Mesenchymal stem cell (in vitro differentiated cells and primary cell): ENCODE measurements around the gene MTCH1.
"Not testable (repeated sequence)": the region's sequence is repeated elsewhere in the genome, so short reads cannot be mapped to it uniquely, and the experiment has no call there.

Experiments
- DNase-seq: peaks from one replicate; pipeline ENCODE4 v3.0.0-alpha.2; 2013
- H2AFZ ChIP-seq: one replicate; pipeline ENCODE4 v1.6.1; 2013; ENCODE audit warnings: low read depth, mild to moderate bottlenecking, control low read depth, inconsistent platforms, low read length, moderate library complexity
- H2AK5ac ChIP-seq: 2 replicates; pipeline ENCODE4 v1.6.1; 2013; ENCODE audit warnings: low read length, moderate library complexity, mild to moderate bottlenecking, inconsistent platforms; ENCODE audit not compliant: severe bottlenecking
- H2BK120ac ChIP-seq: one replicate; pipeline ENCODE4 v1.6.1; 2013; ENCODE audit warnings: low read depth, mild to moderate bottlenecking, inconsistent platforms, low read length, moderate library complexity
- H2BK12ac ChIP-seq, 2 experiments: one replicate each; pipeline ENCODE4 v1.6.1; 2013; ENCODE audit warnings: inconsistent platforms in 2 of 2, low read length in 2 of 2, mild to moderate bottlenecking in 2 of 2, moderate library complexity in 2 of 2, control low read depth in 1 of 2
- H2BK15ac ChIP-seq: one replicate; pipeline ENCODE4 v1.6.1; 2013; ENCODE audit warnings: mild to moderate bottlenecking, low read depth, inconsistent platforms; ENCODE audit not compliant: poor library complexity, severe bottlenecking
- H2BK5ac ChIP-seq: 2 replicates; pipeline ENCODE4 v1.6.1; 2013; ENCODE audit warnings: low read depth, mild to moderate bottlenecking, low read length, control low read depth, inconsistent platforms; ENCODE audit not compliant: poor library complexity, severe bottlenecking
- H3K14ac ChIP-seq, 2 experiments: one replicate each; pipeline ENCODE4 v1.6.1; 2013; ENCODE audit warnings: inconsistent platforms in 2 of 2, low read length in 2 of 2, control low read depth in 1 of 2, mild to moderate bottlenecking in 1 of 2, moderate library complexity in 1 of 2
- H3K18ac ChIP-seq, 2 experiments: one replicate each; pipeline ENCODE4 v1.6.1; 2013; ENCODE audit warnings: inconsistent platforms in 2 of 2, low read length in 2 of 2, control low read depth in 1 of 2, low read depth in 1 of 2, mild to moderate bottlenecking in 1 of 2
- H3K23ac ChIP-seq, 2 experiments: one replicate each; pipeline ENCODE4 v1.6.1; 2013; ENCODE audit warnings: inconsistent platforms in 2 of 2, low read length in 2 of 2, mild to moderate bottlenecking in 2 of 2, moderate library complexity in 2 of 2, control low read depth in 1 of 2
- H3K27ac ChIP-seq: 2 replicates; pipeline ENCODE4 v1.5.1; 2013; ENCODE audit warnings: mild to moderate bottlenecking, moderate library complexity, low read length, control low read depth, inconsistent platforms; ENCODE audit not compliant: poor library complexity, severe bottlenecking
- H3K27me3 ChIP-seq, 2 experiments: 2 replicates each; pipeline versions ENCODE4 v1.6.1 to v1.7.0; 2013; ENCODE audit warnings: low read length in 2 of 2, mild to moderate bottlenecking in 2 of 2, moderate library complexity in 2 of 2, control low read depth in 1 of 2, inconsistent platforms in 1 of 2; ENCODE audit not compliant: control insufficient read depth in 1 of 2, insufficient read depth in 1 of 2
- H3K36me3 ChIP-seq, 2 experiments: 2 replicates each; pipeline versions ENCODE4 v1.6.1 to v1.7.0; 2013; ENCODE audit warnings: low read length in 2 of 2, control low read depth in 1 of 2, inconsistent platforms in 1 of 2, low read depth in 1 of 2, mild to moderate bottlenecking in 1 of 2; ENCODE audit not compliant: insufficient read depth in 2 of 2, control insufficient read depth in 1 of 2
- H3K4ac ChIP-seq, 2 experiments: one replicate each; pipeline ENCODE4 v1.6.1; 2013; ENCODE audit warnings: inconsistent platforms in 2 of 2, low read length in 2 of 2, mild to moderate bottlenecking in 2 of 2, moderate library complexity in 2 of 2, control low read depth in 1 of 2, low read depth in 1 of 2
- H3K4me1 ChIP-seq: 2 replicates; pipeline ENCODE4 v1.6.1; 2013; ENCODE audit warnings: low read depth, low read length, control low read depth; ENCODE audit not compliant: control insufficient read depth, insufficient read depth
- H3K4me2 ChIP-seq: 2 replicates; pipeline ENCODE4 v1.6.1; 2013; ENCODE audit warnings: low read length, mild to moderate bottlenecking, inconsistent platforms; ENCODE audit not compliant: poor library complexity, severe bottlenecking
- H3K4me3 ChIP-seq, 2 experiments: 2 replicates each; pipeline versions ENCODE4 v1.5.1 to v1.7.0; 2013; ENCODE audit warnings: low read length in 2 of 2, mild to moderate bottlenecking in 2 of 2, control low read depth in 1 of 2, low read depth in 1 of 2; ENCODE audit not compliant: insufficient read depth in 1 of 2
- H3K79me1 ChIP-seq: replicated peaks from 2 replicates; pipeline ENCODE4 v1.6.1; 2013; ENCODE audit warnings: mild to moderate bottlenecking, control low read depth, low read length, inconsistent platforms; ENCODE audit not compliant: poor library complexity, severe bottlenecking
- H3K9ac ChIP-seq: 2 replicates; pipeline ENCODE4 v1.7.0; 2013; ENCODE audit warnings: mild to moderate bottlenecking, low read length, moderate library complexity
- H3K9me3 ChIP-seq: 2 replicates; pipeline ENCODE4 v1.7.0; 2013; ENCODE audit warnings: mild to moderate bottlenecking, low read length; ENCODE audit not compliant: control insufficient read depth
- H4K8ac ChIP-seq: one replicate; pipeline ENCODE4 v1.6.1; 2013; ENCODE audit warnings: inconsistent platforms, mild to moderate bottlenecking, low read length, moderate library complexity
- H4K91ac ChIP-seq: one replicate; pipeline ENCODE4 v1.6.1; 2013; ENCODE audit warnings: mild to moderate bottlenecking, low read length, inconsistent platforms
- WGBS: methylation state at CpG from one replicate; pipeline ENCODE4 v1.1.7; 2013; ENCODE audit warnings: mixed read lengths; 5-methylcytosine and 5-hydroxymethylcytosine counted together

Gene MTCH1

DNA sequence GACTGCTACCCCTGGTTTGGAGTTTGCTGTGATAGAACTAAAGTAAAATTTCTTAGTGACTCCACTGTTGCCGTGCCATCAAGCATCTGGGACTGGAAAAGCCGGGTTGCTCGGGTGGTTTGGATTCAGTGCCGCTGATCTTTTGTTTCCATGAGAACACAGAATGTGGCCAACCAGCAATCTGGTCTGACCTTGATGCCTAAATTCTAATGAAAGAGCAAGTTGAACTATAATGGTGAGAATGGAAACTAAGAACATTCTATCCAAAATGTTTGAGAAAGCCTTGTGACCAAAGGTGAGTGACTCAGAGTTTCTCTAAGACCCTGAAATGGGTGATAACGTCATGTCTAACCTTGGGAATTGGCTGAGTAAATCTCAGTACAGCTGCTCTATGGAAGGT, 41.3 kb downstream of the MTCH1 start:
- no peak overlapping the region for H3K4ac ChIP-seq
- 94% methylated on average over 4 of the region's 5 CpGs for WGBS
- no peak overlapping the region for H4K8ac ChIP-seq
- no peak overlapping the region for H2BK120ac ChIP-seq
- H3K14ac ChIP-seq = no peak overlapping the region
- no peak overlapping the region for H3K27ac ChIP-seq
- H4K91ac ChIP-seq = no peak overlapping the region
- no peak overlapping the region for H3K18ac ChIP-seq
- H2AFZ ChIP-seq = no peak overlapping the region
- H3K27me3 ChIP-seq = peaks cover 7 to 9% of the 10 kb centered on the region in 2 experiments
- DNase-seq = no peak
- H2AK5ac ChIP-seq = no peak overlapping the region
- no peak overlapping the region for H3K9ac ChIP-seq
- no peaks in the 10 kb centered on the region for H3K9me3 ChIP-seq
- no peak overlapping the region for H3K4me2 ChIP-seq
- no peaks in the 10 kb centered on the region for H3K36me3 ChIP-seq
- no peak overlapping the region for H2BK12ac ChIP-seq
- peaks cover 5% of the 10 kb centered on the region for H3K4me1 ChIP-seq
- H3K23ac ChIP-seq = no peak overlapping the region
- H3K79me1 ChIP-seq = no peaks in the 10 kb centered on the region
- H3K4me3 ChIP-seq = no peak overlapping the region
- H2BK5ac ChIP-seq = no peak overlapping the region
- H2BK15ac ChIP-seq = no peak overlapping the region

DNA sequence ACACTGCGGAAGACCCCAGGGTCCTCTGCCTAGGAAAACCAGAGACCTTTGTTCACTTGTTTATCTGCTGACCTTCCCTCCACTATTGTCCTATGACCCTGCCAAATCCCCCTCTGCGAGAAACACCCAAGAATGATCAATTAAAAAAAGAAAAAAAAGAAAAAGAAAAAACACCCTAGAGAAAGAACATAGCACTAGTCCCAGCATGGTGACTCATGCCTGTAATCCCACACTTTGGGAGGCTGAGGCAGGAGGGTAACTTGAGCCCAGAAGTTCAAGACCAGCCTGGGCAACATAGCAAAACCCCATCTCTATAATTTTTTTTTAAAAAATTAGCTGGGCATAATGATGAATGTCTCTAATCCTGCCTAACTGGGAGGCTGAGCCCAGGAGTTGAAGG, 43.7 kb downstream of the MTCH1 start:
- not testable (repeated sequence) for H3K79me1 ChIP-seq, H3K23ac ChIP-seq, H2BK5ac ChIP-seq, H3K14ac ChIP-seq, H3K4me2 ChIP-seq, H2BK15ac ChIP-seq, H2AK5ac ChIP-seq, H2BK120ac ChIP-seq, DNase-seq, H3K9me3 ChIP-seq, H3K4ac ChIP-seq, H4K8ac ChIP-seq, H3K4me3 ChIP-seq, H3K36me3 ChIP-seq, H2BK12ac ChIP-seq, H3K18ac ChIP-seq, H3K27me3 ChIP-seq, H2AFZ ChIP-seq, H3K9ac ChIP-seq, H4K91ac ChIP-seq, H3K27ac ChIP-seq
- no CpG with 5 or more reads among the region's 2 CpGs for WGBS
- peaks cover 13% of the 10 kb centered on the region for H3K4me1 ChIP-seq

DNA sequence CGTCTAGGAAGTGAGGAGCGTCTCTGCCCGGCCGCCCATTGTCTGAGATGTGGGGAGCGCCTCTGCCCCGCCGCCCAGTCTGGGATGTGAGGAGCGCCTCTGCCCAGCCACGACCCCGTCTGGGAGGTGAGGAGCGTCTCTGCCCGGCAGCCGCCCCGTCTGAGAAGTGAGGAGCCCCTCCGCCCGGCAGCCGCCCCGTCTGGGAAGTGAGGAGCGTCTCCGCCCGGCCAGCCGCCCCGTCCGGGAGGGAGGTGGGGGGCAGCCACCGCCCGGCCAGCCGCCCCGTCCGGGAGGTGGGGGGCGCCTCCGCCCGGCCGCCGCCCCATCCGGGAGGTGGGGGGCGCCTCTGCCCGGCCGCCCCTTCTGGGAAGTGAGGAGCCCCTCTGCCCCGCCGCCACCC, 44.4 kb downstream of the MTCH1 start:
- H3K23ac ChIP-seq, H3K4me2 ChIP-seq, H2BK15ac ChIP-seq, H2AK5ac ChIP-seq, H3K27me3 ChIP-seq, H3K79me1 ChIP-seq, DNase-seq, H3K18ac ChIP-seq, H3K27ac ChIP-seq, H2BK120ac ChIP-seq, H3K9ac ChIP-seq, H2BK5ac ChIP-seq, H3K36me3 ChIP-seq, H3K4me3 ChIP-seq, H3K4ac ChIP-seq, H2AFZ ChIP-seq, H4K91ac ChIP-seq, H3K9me3 ChIP-seq, H3K14ac ChIP-seq, H4K8ac ChIP-seq, H2BK12ac ChIP-seq: not testable (repeated sequence)
- 92% methylated on average over 27 of the region's 40 CpGs for WGBS
- peaks cover 13% of the 10 kb centered on the region for H3K4me1 ChIP-seq

DNA sequence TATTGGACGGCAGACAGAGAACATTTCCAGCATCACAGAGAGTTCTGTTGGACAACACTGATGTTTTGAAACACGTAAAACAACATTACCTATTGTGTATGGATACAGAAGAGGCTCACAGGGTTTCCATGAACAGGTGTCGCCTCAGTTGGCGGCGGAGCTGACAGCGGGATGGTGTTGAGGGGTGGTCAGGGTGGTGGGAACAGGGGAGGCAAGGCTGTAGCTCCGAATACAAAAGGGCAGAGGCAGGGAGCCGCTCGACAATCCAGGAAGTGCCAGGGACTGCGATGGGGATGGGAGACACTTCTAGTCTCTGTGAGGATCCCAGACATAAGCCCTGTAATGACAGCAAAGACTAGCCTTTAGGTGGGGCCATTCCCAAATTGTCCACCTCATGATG, 46.0 kb downstream of the MTCH1 start:
- Histone ChIP-seq H3K4ac (no peak overlapping the region), H2AFZ (no peak overlapping the region), H2BK15ac (no peak overlapping the region), H3K18ac (no peak overlapping the region), H4K91ac (no peak overlapping the region), H4K8ac (no peak overlapping the region), H3K14ac (no peak overlapping the region), H3K4me3 (no peak overlapping the region), H3K9me3 (no peaks in the 10 kb centered on the region), H3K27ac (no peak overlapping the region), H2AK5ac (no peak overlapping the region), H3K9ac (no peak overlapping the region), H2BK120ac (no peak overlapping the region), H3K23ac (no peak overlapping the region), H3K4me1 (peaks cover 13% of the 10 kb centered on the region), H2BK12ac (no peak overlapping the region), H3K27me3 (peaks cover 5 to 7% of the 10 kb centered on the region in 2 experiments), H3K4me2 (no peak overlapping the region), H3K79me1 (no peaks in the 10 kb centered on the region), H3K36me3 (no peaks in the 10 kb centered on the region), H2BK5ac (no peak overlapping the region)
- DNase-seq = no peak
- WGBS = 96% methylated on average over 10 of the region's 10 CpGs
